GM19043 (cell line): ENCODE measurements around the gene INPP4A.

ENCODE experiments used
- ATAC-seq: cut with Tn5 transposase; IDR thresholded peaks from one replicate; pipeline ENCODE4 v1.9.1; 2021; ENCODE audit warnings: low read depth; ENCODE audit not compliant: unreplicated experiment

INPP4A gene

DNA sequence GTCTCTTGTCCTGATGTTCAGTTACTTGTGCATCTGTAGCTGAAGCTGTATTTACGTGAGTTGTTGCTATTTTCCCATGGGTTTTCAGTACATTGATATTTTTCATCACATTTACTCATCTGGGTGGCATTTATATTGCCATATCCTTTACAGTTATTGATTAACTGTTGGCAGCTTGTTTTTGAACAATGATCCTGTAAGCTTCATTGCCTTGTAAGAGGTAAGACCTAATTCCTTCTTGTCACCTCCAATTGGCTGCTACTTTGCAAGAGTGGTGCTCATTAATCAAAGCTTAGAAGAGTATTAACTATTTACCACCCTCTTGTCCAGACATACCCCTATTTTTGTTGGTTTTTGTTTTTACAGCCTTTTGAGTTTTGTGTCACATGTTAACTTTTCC is 88.9 kb downstream of the INPP4A start:
- no peak for ATAC-seq

DNA sequence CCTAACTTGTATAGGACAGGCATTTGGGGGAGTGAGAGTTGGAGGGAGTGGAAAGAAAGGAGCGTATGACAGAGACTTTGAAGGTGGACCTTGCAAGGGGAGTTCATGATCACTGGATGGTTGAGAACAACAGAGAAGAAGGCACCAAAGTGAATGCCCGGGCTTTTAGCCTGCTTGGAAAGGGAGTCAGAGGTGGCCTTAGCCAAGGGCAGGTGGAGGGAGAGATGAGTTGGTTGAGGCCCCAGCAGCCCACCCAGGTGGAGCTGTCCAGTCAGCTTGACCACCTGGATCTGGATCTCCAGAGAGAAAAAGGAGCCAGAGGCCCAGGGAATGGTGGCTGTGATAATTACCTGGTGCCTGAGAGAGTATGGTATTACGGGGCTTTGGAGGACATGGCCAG is 90.1 kb downstream of the INPP4A start:
- no peak for ATAC-seq

DNA sequence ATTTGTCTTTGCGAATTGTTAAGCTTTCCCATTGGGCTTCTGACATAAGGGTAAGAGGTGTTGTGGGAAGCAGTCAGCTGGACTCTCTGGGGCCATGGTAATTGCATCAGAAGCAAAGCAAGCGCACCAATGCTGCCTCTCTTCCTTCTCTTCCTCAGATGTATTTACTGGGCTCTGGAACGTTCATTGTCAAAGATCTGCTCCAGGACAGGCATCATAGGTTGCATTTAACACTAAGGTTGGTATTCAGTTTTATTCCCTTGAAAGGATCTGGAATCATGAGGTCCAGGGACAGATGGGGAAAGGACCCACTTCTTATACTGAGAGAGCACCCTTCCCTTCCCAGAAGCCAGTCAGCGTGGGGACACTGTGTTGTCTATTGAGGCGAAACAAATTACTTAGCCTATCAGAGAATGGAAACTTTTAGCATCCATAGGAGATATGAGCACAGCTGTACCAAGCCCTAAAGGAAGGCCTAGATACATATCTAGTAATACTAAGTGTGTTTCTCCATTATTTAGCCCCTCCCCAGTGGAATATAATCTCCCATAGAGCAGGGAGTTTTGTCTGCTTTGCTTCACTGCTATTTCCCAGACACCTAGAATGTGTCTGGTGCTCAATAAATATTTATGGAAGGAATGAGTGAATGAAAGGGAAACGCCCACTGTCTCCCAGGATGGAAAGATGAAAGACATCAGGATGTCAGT is 91.5 kb downstream of the INPP4A start:
- ATAC-seq, result no peak

DNA sequence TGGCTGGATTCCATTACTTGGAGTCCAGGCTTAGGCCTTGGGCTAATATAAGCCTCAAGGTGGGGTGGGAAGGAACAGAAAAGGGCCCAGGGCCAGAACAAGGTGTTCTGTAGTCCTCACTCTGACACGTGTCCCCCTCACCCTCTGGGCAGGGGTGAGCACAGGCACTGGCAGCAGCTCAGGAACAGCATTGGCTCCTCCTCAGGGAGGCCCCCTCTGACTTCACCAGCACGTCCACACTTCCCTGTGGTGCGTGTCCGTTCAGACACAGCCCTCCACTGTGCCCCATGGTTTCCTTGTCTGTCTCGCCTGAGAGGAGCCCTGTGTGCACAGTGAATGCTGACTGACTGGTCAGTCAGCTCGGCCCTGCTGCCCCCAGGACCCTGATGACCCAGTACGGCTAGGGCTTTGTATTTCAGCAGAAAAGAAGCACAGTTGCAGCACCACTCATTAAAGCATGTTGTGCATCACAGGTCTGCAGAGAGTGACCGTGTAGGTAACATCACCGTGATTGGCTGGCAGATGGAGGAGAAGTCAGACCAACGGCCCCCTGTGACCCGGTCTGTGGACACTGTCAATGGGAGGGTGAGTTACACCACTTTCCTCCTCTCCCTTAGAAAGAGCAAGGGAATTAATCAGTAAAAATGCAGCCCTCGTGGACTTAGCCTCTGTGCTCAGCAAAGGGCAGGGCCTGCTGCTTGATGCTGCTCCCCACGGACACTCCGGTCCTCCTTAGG is 92.9 kb downstream of the INPP4A start:
- ATAC-seq, result no peak

DNA sequence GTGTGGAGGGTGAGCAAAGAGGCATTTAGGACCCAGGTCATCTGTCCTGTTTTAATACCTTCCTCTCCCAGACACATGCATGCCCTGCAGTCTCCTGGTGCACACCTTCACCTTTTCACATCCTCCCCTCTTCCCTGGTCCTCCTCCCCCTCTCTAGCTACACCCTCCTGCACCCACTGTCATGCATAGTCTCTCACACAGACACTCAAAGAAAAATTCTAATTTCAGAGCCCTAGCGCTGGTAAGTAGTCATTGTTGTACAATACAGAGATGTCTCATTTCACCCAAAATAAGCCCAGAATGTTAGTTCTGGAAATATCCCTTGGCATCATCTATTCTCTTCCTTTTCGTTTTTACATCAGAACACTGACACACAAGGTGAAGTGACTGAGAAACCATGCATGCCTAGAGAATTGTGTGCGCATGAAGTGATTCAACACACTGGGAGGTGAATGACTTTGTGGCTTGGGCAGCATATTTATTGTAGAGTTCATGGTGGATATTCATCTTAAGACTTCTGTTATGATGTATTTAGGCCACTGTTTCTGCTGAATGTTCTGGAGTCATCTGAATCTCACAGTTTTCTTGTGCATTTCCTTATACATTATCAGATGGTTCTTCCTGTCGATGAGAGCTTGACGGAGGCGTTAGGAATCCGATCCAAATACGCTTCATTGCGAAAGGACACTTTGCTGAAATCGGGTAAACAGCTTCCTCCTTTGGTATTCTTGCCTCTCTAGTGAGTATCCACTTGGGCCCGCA is 93.8 kb downstream of the INPP4A start:
- ATAC-seq, result no peak

DNA sequence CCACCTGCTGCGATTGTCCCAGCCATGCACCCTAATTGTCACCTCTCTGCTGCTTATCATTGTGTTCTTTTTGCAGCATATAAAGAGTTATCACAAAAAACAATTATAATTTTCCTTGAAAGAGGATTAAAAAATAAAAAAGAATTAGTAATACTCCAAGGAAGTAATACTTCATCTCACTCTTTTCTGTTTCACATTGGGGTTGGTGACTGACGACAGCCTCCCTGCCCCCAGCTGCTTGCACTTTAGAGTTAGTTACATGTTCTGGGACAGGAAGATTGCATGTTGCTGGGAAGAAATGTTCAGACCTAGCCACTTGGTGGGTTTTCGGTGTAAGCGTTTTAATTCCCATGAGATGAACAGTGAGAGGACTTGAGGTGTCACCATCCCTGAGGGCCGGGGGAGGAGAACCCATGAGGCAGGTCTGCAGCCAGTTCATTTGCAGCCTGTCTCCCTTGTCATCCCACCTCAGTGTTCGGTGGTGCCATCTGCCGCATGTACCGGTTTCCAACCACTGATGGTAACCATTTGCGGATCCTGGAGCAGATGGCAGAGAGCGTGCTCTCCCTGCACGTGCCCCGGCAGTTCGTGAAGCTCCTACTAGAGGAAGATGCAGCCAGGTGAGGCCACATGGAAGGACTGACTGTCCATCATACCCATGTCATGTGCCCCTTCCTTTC is 94.5 kb downstream of the INPP4A start:
- ATAC-seq, result no peak

DNA sequence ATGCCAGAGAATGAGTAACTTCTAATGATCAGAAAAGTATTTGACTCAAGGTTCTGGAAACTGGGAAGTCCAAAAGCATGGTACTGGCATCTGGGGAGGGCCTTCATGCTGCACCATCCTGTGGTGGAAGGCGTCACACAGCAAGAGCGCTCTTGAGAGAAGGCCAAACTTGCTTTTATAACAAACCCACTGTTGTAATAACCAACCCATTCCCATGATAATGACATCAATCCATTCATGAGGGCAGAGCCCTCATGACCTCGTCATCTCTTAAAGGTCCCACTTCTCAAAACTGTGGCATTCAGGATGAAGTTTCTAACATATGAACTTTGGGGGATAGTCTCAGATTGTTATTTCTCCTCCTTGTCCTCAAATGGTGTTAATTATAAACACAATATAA is 95.9 kb downstream of the INPP4A start:
- ATAC-seq, result no peak

DNA sequence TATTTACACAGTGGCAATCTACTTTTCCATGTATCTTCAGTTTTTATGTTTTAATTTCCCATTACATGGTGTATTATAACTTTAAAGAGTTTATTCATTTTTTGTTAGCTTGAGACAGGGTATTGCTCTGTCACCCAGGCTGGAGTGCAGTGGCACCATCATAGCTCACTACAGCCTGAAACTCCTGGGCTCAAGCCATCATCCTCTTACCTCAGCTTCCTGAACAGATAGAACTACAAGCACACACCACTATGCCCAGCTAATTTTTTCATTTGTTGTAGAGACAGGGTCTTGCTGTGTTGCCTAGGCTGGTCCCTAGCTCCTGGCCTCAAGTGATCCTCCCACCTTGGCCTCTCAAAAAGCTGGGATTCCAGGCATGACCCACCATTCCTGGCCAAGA is 96.8 kb downstream of the INPP4A start:
- no peak for ATAC-seq

DNA sequence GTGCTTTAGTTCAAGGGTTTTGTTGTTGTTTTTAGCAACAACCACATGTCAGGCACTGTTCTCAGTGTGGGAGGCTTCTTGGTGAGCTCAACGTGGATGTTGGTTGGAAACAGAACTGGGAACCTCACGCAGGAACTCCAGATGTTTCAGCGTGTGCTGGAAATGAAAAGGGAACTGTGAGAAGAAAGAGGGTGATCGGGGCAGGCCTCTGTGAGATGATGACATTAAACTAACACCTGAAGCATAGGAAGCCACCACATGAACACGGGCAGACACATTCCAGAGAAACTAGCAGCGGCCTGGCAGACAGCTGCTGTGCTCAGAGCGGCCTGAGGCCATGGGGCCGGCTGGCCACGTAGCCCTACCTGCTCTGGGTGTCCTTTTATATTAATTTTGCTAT is 97.2 kb downstream of the INPP4A start:
- no peak for ATAC-seq

DNA sequence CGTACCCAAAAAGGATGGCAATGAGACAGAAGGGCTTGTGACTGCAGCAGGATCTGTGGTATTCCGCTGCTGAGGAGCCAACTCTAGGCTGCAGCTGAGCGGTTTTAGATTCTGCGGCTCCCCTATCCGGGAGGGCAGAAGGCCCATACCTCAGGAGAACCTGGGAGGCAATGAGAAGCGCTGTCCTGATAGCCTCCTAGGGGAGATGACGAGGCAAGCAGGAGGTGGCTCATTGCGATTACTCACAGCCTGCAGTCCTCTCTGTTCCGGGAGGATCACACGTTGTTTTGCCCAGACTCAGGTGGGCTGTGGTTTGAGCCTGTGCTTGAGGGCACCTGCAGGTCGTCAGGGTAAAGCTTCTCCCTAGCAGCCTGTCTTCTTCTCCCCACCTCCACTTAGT is 98.6 kb downstream of the INPP4A start:
- ATAC-seq, result no peak

DNA sequence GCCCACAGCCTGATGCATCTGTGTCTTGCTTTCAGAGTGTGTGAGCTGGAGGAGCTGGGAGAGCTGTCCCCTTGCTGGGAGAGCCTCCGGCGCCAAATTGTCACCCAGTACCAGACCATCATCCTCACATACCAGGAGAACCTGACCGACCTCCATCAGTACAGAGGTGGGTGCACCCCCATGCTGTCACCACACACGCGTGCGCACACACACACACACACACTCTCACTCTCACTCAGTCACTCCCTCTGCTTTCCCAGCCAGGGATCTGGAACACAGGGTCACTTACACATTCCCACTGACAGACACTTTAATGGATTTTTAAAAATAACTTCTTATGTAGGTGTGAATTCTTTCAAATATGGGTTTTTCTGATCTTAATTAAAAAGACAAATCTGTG is 99.2 kb downstream of the INPP4A start:
- ATAC-seq, result no peak

DNA sequence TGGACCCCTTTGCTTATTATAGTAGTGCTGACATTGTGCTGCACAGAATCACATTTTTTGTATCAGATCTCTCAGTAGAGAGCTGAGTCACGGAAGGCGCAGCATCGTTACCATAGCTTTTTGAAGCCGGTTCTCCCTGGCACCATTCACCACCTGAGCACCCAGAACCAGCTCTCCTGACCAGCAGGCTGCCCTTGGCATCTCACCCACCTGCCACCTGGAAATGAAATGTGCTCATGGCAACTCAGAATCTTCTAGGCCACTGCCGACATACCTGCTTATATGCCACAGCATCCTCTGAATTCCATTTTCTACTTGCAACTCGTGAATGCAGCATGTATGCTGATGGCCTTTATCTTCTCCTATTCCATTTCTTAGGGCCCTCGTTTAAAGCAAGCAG is 100.9 kb downstream of the INPP4A start:
- no peak for ATAC-seq

DNA sequence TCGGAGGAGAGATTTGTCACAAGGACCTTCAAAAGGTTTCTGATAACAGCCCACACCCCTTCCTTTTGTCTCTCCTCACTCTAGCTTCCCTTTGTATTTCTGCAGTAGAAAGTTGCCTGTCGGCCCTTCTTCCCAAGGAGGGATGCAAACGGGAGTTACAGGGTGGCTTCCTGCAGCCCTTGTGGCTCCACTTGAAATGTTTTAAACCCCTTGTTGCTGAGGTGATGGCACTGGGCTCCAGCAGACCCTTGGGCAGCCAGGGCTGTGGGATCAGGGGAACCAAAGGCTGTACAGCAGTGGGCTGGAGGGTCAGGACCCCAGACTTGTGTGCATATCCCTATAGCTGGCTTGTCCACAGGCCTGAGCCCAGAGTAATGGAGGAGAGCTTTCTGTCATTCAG is 101.5 kb downstream of the INPP4A start:
- no peak for ATAC-seq

DNA sequence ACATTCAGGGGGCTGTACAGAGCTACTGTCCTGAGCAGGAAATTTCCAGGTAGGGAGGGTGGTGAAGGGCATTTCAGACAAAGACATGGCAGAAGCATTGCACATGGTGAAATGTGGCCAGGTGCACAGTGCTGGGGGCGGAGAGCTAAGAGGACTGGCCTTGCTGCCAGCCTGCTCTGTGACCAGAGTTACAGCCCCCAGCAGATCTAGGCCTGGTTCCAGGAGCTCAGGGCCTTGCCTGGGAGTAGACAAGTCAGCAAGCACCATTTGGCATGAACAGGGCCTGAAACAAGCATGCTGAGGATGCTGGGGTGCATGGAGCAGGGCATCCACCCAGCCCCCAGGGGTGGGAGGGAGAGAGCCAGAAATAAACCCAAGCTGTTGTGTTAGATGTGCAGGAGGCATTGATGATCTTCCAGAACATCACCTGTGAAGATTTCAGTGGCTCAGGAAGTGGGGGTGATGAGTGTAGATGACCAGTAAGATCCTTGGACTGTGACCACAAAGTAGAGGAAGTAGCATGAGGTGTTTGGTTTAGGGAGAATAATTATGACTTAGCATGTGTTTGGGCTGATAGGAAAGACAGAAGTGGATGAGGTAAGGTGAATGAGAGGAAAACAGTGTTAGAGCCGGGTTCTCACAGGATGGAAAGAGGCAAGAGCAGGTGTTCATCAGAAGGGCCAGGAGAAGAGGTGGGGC is 102.6 kb downstream of the INPP4A start:
- ATAC-seq, result no peak

DNA sequence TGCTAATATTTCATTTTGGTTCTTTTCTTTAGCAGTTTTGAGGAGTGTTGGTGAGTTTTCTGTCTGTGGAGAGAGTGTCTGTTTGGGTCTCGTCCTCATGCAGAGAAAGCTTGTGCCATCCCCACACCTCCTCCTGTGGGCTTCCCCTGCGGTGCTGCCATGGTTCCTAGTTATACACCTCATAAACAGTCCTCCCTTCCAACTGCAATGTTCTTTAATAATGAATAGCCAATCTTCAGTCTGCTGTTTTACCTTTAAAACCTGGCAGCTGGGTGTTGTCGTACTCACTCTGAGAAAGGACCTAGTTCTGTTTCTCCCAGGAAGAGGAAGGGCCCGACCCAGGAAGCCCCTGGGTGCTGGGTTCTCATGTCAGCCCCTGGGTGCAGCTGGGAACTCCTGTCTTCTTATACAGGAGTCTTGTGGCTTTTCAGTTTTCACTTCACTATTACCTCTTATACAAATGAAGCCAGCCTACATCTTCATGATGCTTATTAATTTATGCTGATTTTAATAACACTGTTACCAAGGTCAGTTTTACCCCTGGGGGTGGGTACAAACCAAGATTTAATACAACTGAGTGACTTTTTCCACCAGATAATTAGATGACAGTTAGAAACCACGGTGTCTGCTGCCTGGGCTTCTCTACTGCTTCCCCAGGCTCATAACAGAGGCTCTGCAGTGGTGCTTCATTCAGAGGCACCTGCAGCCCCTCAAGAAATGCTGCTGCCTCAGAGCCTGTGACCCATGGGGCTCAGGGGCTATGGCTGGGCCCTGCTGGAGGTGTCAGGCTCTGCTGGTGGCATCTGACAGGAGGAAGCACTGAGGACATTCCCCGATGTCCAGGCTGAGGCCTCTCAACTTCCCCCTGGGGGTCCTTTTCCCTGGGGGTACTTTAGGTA is 104.5 kb downstream of the INPP4A start:
- peak; percentile 59 for ATAC-seq

DNA sequence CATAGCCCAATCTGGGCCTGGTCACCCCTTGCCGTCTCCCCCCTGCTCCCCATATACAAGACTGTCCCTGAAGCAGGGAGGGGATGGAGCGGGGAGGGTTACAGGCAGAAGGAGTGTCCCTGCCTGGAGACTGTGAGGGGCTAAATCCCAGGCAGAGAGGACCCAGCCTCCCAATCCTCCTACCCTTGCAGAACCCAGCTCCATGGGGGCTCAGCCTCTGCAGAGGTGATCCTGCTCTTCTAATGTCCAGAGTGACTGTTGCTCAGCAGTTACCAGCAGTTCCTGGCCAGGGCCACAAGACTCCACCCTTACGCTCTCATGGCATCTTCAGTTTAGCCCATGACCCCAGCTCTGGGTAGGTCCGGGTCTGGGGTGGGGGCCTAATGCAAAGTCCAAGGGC is 105.5 kb downstream of the INPP4A start:
- ATAC-seq, result no peak

DNA sequence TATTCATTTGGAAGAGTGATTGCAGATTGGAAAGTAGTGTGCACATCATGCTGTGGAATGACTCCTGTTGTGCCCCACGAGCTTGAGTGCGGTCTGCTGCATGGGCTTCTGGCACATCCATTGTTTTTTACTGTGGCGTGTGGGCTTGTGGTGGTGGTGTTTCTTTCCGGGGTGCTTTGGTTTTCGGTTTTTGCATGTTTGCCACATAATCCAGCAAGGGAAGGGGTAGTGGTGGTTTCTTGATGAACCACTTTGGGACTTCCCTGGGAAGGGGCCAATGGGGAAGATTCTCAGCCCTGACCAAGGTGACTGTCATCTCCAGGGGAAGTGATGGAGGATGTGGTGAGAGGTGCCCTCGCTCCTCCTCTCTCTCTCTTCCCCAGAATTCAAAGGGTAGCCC is 106.7 kb downstream of the INPP4A start:
- ATAC-seq, result no peak

DNA sequence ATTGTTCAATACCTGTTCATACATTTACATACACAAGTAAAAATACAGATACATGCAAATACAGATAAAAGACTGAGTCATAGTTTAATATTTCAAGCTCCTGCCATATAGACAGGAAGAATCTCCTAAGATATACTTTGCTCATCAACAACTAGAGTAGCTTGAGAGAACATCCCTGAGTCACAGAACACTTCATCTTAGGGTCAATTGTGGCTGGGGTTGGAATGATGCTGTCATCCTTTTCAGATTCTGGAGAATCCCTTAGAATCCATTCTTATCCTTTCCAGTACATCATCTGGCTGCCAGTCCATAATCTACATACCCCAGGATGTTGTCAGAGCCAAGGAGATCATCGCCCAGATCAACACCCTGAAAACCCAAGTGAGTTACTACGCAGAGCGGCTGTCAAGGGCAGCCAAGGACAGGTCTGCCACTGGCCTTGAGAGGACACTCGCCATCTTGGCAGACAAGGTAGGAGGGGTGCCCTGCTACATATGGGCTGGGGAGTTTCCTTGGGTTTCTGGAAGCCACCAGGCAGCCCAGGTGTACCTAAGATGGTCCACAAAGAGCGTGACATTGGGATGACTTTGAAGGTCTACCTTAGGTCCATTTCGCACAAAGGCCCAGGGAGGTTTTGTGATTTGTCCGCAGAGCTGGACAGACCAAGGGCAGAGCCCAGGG is 108.0 kb downstream of the INPP4A start:
- ATAC-seq, result no peak
